Lower lobe of right lung (tissue), 2 donors: ENCODE measurements around the gene ARHGAP10. TPM values are rescaled to one million over a fixed set of nuclear protein-coding genes. Genes with fewer than 3 reads are reported as not detected.
"Not testable (repeated sequence)": the region's sequence is repeated elsewhere in the genome, so short reads cannot be mapped to it uniquely, and the experiment has no call there.

ENCODE experiments used
- ATAC-seq, 2 donors: fragments of 200-7000 bp; cut with Tn5 transposase; one replicate each; pipeline ENCODE4 v1.9.1; 2020 to 2022; ENCODE audit warnings: mild to moderate bottlenecking in 2 of 2, moderate library complexity in 2 of 2
- DNase-seq: peaks from one replicate; pipeline ENCODE4 v3.0.0-alpha.2; 2020
- H3K27ac ChIP-seq: fragments of 200-600 bp; one replicate; pipeline ENCODE4 v1.8.0; 2022
- H3K27me3 ChIP-seq: fragments of 200-600 bp; one replicate; pipeline ENCODE4 v1.8.0; 2022; ENCODE audit warnings: low read depth
- H3K36me3 ChIP-seq: fragments of 200-600 bp; one replicate; pipeline ENCODE4 v1.8.0; 2022; ENCODE audit warnings: mild to moderate bottlenecking
- H3K4me1 ChIP-seq: fragments of 200-600 bp; one replicate; pipeline ENCODE4 v1.8.0; 2022
- H3K4me3 ChIP-seq: fragments of 200-600 bp; one replicate; pipeline ENCODE4 v1.8.0; 2022; ENCODE audit warnings: mild to moderate bottlenecking
- H3K9me3 ChIP-seq: fragments of 200-600 bp; one replicate; pipeline ENCODE4 v1.8.0; 2022
- CTCF ChIP-seq: fragments of 200-600 bp; IDR thresholded peaks from one replicate; pipeline ENCODE4 v1.8.0; 2022; ENCODE audit warnings: antibody characterized with exemption, mild to moderate bottlenecking
- intact Hi-C: fragments of 100-400 bp; cut with DNase I; formaldehyde crosslinking; loops from one replicate; pipeline ENCODE4 v1.11.0; 2022
- total RNA-seq: library from RNA; stranded (reverse); fragmentation: NEBNext Ultra II Directional; extraction: Animal tissue kit (Norgen Biotek cat#: 25700); gene quantifications from one replicate; pipeline ENCODE4 v1.2.1, GENCODE V29; 2021
- donor health status: DM: no; HTN: yes; CAD: no; lungs with severe emphysema.

ARHGAP10 gene
- total RNA-seq, 1 donor from 2014 or later, result 26.4 TPM

- Histone ChIP-seq H3K4me1 (no peaks in the 10 kb centered on the region), H3K4me3 (no peak overlapping the region), H3K27me3 (no peaks in the 10 kb centered on the region), H3K36me3 (peaks cover 31% of the 10 kb centered on the region), H3K9me3 (no peaks in the 10 kb centered on the region), H3K27ac (no peak overlapping the region)
- DNase-seq (no peak), ATAC-seq (no peak)
- TF ChIP-seq CTCF, result no peak
- intact Hi-C loops, result no loop called here
These were observed 147.8 kb downstream of the ARHGAP10 start for GRCh38 chr4:147879676-147880075.

- ATAC-seq, result no peak
- no peaks in the 10 kb centered on the region for H3K9me3 ChIP-seq
These were observed 148.6 kb downstream of the ARHGAP10 start for GRCh38 chr4:147880511-147880910.

GRCh38 chr4:147884536-147884935 lies 152.6 kb downstream of the ARHGAP10 start:
- Histone ChIP-seq H3K4me3 (no peak overlapping the region), H3K27ac (no peak overlapping the region), H3K36me3 (peaks cover 9% of the 10 kb centered on the region), H3K9me3 (no peaks in the 10 kb centered on the region), H3K27me3 (no peaks in the 10 kb centered on the region), H3K4me1 (no peaks in the 10 kb centered on the region)
- TF ChIP-seq CTCF, result no peak
- no peak for DNase-seq
- no peak for ATAC-seq
- intact Hi-C loops, result no loop called here

More at GRCh38 chr4:147880511-147880910, 148.6 kb downstream of the ARHGAP10 start:
- peaks cover 22% of the 10 kb centered on the region for H3K36me3 ChIP-seq
- no peak overlapping the region for H3K4me3 ChIP-seq
- DNase-seq, result no peak
- no peaks in the 10 kb centered on the region for H3K27me3 ChIP-seq
- intact Hi-C loops, result no loop called here
- TF ChIP-seq CTCF, result no peak
- H3K4me1 ChIP-seq, result no peaks in the 10 kb centered on the region
- H3K27ac ChIP-seq, result no peak overlapping the region

GRCh38 chr4:147885216-147885615 lies 153.3 kb downstream of the ARHGAP10 start:
- H3K36me3 ChIP-seq, DNase-seq, H3K9me3 ChIP-seq, ATAC-seq, H3K27ac ChIP-seq, H3K4me1 ChIP-seq, H3K27me3 ChIP-seq, H3K4me3 ChIP-seq, intact Hi-C loops: not testable (repeated sequence)

- no peaks in the 10 kb centered on the region for H3K27me3 ChIP-seq
- no peak overlapping the region for H3K4me3 ChIP-seq
- intact Hi-C loops, result no loop called here
- no peaks in the 10 kb centered on the region for H3K4me1 ChIP-seq
- H3K27ac ChIP-seq, result no peak overlapping the region
- H3K36me3 ChIP-seq, result no peaks in the 10 kb centered on the region
- DNase-seq (no peak), ATAC-seq (no peak)
- peaks cover 12% of the 10 kb centered on the region for H3K9me3 ChIP-seq
- no peak for TF ChIP-seq CTCF
These were observed 159.7 kb downstream of the ARHGAP10 start for GRCh38 chr4:147891476-147892115.

- no peak overlapping the region for H3K4me3 ChIP-seq
- peaks cover 12% of the 10 kb centered on the region for H3K9me3 ChIP-seq
- no peaks in the 10 kb centered on the region for H3K27me3 ChIP-seq
- intact Hi-C loops, result no loop called here
- DNase-seq (no peak), ATAC-seq (no peak)
- H3K36me3 ChIP-seq, result no peaks in the 10 kb centered on the region
- no peak overlapping the region for H3K27ac ChIP-seq
- TF ChIP-seq CTCF, result no peak
- H3K4me1 ChIP-seq, result no peaks in the 10 kb centered on the region
These were observed 167.6 kb downstream of the ARHGAP10 start for GRCh38 chr4:147899512-147899911.
